ENCODE measurements around the gene PRH2. TPM values are rescaled to one million over a fixed set of nuclear protein-coding genes. Genes with fewer than 3 reads are reported as not detected.

The PRH2 gene
- total RNA-seq, 1 experiment from 2014 or later, result not detected

Other genes with a start within 250 kb of the PRH2 start
- 157 and 159 TPM in 2 replicates for gene YBX3, start 205.9 kb upstream of the PRH2 start, total RNA-seq (2014; rRNA removed; shearing (Covaris generic))
- 0.12 TPM in 1 of 2 replicates, not detected in the other for gene TAS2R7, start 126.6 kb upstream of the PRH2 start, total RNA-seq (2014; rRNA removed; shearing (Covaris generic))
- not detected in 2 replicates for gene TAS2R8, start 122.0 kb upstream of the PRH2 start, total RNA-seq (2014; rRNA removed; shearing (Covaris generic))
- 0.15 and 0.16 TPM in 2 replicates for gene TAS2R9, start 119.1 kb upstream of the PRH2 start, total RNA-seq (2014; rRNA removed; shearing (Covaris generic))
- gene TAS2R10, start 102.9 kb upstream of the PRH2 start, total RNA-seq (2014; rRNA removed; shearing (Covaris generic)), result 0.63 and 1.4 TPM in 2 replicates
- 3.3 TPM in 2 replicates for gene PRR4, start 79.8 kb upstream of the PRH2 start, total RNA-seq (2014; rRNA removed; shearing (Covaris generic))
- 10.0 and 13.9 TPM in 2 replicates for gene PRH1, start 45.0 kb upstream of the PRH2 start, total RNA-seq (2014; rRNA removed; shearing (Covaris generic))
- gene TAS2R13, start 19.7 kb upstream of the PRH2 start, total RNA-seq (2014; rRNA removed; shearing (Covaris generic)), result 0.71 and 1.3 TPM in 2 replicates
- gene TAS2R14, start 10.0 kb downstream of the PRH2 start, total RNA-seq (2014; rRNA removed; shearing (Covaris generic)), result 1.4 and 2.8 TPM in 2 replicates
- gene TAS2R50, start 57.7 kb downstream of the PRH2 start, total RNA-seq (2014; rRNA removed; shearing (Covaris generic)), result 0.76 and 2.3 TPM in 2 replicates
- 0.86 and 3.9 TPM in 2 replicates for gene TAS2R20, start 69.1 kb downstream of the PRH2 start, total RNA-seq (2014; rRNA removed; shearing (Covaris generic))
- gene TAS2R19, start 93.4 kb downstream of the PRH2 start, total RNA-seq (2014; rRNA removed; shearing (Covaris generic)), result 2.5 and 4.5 TPM in 2 replicates
- gene TAS2R31, start 102.2 kb downstream of the PRH2 start, total RNA-seq (2014; rRNA removed; shearing (Covaris generic)), result 1.5 and 2.7 TPM in 2 replicates
- gene TAS2R46, start 133.1 kb downstream of the PRH2 start, total RNA-seq (2014; rRNA removed; shearing (Covaris generic)), result 1.2 and 2.3 TPM in 2 replicates
- gene TAS2R43, start 163.1 kb downstream of the PRH2 start, total RNA-seq (2014; rRNA removed; shearing (Covaris generic)), result 0.63 and 0.97 TPM in 2 replicates
- gene TAS2R30, start 205.4 kb downstream of the PRH2 start, total RNA-seq (2014; rRNA removed; shearing (Covaris generic)), result 1.7 and 3.6 TPM in 2 replicates
- 9.8 and 10.9 TPM in 2 replicates for gene SMIM10L1, start 242.0 kb downstream of the PRH2 start, total RNA-seq (2014; rRNA removed; shearing (Covaris generic))

Data from SJCRH30 (cell line).